22Rv1 (cell line): ENCODE measurements around the gene FAM234A.

Source experiments
- H3K27ac ChIP-seq: fragments of 450-650 bp; 2 replicates; pipeline ENCODE4 v1.5.1; 2017
- ZFX ChIP-seq: fragments of 450-650 bp; IDR thresholded peaks from 2 replicates; pipeline ENCODE4 v1.6.1; 2017; ENCODE audit warnings: antibody characterized with exemption, borderline replicate concordance
- TF ChIP-seq, protein P1 (sequence below): fragments of 450-650 bp; IDR thresholded peaks from 2 replicates; pipeline ENCODE4 v1.5.1; 2017; ENCODE audit warnings: mild to moderate bottlenecking

FAM234A gene

DNA sequence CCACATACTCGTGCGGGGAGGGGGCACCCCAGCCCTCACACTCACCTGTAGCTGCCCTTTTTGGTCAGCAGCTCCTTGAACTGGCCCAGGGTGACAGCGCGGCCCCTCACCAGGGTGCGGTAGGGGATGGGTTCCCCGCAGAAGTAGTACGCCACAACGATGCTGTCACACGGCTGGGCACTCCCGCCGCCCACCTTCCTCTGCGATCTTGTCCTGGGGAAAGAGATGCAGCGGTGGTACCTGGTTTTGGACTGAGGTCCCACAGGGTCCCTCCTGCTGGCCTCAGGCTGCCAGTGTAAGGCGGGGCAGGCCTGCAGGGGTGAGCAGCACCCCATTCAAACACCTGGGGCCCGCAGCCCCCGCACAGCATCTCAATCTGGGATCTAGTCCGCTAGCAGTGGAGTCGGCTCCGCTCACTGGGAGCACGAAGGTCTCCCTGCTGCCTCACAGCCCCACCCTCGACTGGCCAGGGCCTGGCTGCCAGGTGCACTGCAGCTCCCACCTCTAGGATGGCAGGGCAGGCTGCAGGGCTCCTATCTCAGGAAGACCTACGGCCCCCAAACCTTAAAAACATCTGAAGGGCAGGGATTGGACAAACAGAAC, 54.9 kb downstream of the FAM234A start:
- H3K27ac ChIP-seq: no peak overlapping the region
- TF ChIP-seq, protein P1, sequence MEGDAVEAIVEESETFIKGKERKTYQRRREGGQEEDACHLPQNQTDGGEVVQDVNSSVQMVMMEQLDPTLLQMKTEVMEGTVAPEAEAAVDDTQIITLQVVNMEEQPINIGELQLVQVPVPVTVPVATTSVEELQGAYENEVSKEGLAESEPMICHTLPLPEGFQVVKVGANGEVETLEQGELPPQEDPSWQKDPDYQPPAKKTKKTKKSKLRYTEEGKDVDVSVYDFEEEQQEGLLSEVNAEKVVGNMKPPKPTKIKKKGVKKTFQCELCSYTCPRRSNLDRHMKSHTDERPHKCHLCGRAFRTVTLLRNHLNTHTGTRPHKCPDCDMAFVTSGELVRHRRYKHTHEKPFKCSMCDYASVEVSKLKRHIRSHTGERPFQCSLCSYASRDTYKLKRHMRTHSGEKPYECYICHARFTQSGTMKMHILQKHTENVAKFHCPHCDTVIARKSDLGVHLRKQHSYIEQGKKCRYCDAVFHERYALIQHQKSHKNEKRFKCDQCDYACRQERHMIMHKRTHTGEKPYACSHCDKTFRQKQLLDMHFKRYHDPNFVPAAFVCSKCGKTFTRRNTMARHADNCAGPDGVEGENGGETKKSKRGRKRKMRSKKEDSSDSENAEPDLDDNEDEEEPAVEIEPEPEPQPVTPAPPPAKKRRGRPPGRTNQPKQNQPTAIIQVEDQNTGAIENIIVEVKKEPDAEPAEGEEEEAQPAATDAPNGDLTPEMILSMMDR: no peak
- no peak for TF ChIP-seq ZFX

DNA sequence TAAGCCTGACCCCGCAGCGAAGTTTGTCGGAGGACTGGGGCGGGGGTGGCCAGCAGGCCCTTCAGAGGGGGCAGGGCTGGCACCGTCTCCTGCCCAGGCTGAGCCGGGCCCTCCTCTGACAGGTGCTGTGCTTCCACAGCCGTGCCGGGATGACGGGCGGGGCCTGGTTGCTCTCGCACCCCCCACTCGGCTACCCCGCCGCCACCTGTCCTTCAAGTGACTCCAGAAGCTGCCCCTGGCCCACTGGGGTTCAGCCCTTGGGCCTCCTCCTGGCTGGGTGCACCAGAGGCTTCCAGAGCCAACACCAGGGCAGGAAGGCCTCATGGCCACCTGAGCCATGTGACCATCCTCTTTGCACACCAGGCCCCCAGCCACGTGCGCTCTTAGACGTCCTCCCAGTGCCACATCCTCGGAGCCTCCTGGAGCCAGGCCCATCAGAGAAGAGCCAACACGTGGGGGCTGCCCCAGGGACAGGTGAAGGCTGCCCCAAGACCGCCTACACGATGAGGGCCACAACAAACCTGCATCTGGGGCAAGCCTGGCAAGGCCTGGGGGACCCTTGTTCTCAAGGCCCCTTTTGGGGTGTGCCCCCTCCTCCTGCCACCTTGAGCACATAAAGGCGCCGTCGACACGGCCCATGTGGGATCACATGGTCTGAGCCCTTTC, 55.5 kb downstream of the FAM234A start:
- no peak overlapping the region for H3K27ac ChIP-seq
- no peak for TF ChIP-seq ZFX
- TF ChIP-seq, protein P1: no peak

DNA sequence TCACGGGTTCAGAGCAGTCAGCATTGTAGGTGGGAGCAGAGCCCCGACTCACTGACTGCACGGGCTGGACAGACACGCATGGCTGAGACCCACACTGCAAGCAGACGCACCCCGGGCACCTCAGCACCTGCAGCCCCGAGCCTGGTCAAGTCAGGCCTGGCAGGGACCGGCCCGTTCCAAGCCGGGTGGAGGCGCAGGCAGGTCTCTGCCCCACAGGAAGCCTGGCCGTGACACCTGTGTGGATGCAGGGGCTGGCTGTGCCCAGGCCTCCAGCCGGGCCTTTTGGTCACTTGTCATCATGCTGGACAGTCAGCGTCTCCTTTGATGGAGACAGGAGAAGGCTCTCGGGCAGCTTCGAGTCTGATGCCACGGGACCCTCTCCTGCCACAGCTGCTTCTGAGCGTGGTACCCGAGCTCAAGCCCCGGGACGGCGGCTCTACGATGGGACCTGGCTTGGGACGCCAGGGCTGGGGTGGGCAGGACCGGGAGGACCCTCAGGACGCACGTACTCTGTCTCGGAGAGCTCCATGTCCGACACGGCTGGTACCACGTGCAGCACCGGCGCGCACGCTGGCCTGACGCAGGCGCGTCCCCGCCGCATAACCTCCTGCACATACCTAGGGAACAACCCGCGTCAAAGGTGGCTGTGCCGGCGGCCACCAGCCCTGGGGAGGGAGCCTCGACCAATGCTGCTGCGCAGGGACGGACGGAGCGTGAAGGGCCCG, 56.2 kb downstream of the FAM234A start:
- no peak overlapping the region for H3K27ac ChIP-seq
- no peak for TF ChIP-seq ZFX
- TF ChIP-seq, protein P1: no peak

DNA sequence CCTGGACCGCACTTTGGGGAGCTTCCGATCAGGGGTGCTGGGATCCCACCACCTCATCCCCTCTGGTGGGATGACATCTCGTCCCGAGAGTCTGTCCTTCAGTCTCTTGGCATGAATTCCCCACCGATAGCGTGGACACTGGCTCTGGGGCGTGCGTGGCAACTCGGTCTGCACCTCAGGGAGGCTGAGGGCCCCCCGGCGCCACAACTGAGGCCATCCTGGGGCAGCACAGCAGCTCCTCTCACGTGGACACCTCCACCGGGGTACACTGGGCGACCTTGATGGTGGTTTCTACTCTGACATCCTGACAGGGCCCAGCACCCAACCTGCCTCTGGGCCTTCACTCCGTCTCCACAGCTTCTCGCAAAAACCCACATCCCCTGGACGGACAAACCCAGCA, 56.9 kb downstream of the FAM234A start:
- H3K27ac ChIP-seq: no peak overlapping the region
- TF ChIP-seq, protein P1: no peak
- no peak for TF ChIP-seq ZFX

DNA sequence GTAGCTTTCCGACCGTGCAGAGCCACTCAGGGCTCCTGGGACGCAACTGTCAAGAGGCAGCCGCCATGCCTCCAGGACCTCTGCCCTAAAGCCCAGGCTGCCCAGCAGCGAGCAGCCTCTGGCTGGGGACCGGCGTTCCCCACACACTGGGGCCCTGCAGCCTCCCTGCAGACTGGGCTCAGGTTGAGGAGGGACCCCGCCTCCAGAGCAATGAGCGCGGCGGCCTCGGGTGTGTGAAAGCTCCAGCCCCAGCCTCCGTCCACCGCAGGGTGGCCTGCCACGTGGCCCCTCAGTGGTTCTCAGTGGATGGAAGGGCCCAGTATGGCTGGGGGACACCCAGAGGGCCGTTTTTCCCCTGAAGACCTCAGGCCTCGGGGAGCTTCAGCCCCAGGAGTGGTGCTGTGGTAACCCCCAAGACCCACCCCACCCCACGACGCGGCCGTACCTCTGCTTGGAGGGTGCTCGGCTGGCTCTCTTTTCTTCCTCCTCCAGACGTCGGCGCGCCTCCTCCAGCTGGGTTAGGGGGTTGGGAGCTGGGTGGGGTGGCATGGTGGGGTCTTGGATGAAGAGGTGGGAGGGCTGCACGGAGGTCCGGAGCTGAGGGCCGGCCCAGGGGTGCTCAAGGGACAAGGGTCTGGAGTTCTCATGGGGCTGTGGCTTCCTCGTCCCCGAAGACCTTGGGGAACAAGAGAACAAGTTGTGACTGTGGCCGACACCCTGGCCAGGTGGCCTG, 58.6 kb downstream of the FAM234A start:
- H3K27ac ChIP-seq: no peak overlapping the region
- no peak for TF ChIP-seq ZFX
- TF ChIP-seq, protein P1: no peak

DNA sequence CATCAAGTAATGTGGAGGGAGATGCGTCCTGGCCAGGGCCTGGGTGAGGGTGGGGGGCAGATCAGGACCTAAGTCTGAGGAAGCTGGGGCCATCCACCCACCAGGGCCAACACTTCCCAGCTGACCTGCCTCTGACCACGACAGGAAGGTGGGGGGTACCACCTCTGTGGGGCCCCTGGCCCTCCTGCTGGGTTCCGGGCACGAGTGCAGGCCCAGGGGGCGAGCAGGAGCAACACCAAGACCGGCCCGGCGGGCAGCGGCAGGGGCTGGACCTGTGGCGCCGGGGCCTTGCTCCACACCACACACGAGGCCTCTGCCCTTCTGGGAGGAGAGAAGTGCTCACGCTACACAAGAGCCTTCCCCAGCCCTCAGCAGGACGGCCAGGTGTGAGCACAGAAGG, 61.7 kb downstream of the FAM234A start:
- TF ChIP-seq ZFX: no peak
- TF ChIP-seq, protein P1: no peak
- H3K27ac ChIP-seq: no peak overlapping the region
